ENCODE results near the gene HBD.

Gene HBD

DNA sequence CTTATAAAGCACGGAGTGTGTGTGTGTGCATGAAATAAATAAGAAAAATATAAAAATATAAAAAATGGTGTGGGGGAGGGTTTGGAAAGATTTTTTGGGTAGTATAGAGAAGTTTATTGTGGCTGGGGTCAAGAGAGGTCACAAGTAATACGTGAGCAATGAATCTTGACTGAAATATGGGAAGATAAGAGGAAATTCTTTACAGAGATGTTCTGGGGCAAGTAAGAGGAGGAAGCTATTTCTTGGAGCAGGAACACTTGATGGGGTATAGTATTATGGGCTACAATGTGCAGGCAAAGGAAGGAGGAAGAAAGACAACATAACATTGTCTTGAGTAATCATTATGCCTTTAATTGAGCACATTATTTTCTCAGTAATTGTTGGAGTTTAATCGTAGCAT lies 2.1 kb downstream of the HBD start:
- DNase-seq (ENCODE audit: low read depth): no peak

DNA sequence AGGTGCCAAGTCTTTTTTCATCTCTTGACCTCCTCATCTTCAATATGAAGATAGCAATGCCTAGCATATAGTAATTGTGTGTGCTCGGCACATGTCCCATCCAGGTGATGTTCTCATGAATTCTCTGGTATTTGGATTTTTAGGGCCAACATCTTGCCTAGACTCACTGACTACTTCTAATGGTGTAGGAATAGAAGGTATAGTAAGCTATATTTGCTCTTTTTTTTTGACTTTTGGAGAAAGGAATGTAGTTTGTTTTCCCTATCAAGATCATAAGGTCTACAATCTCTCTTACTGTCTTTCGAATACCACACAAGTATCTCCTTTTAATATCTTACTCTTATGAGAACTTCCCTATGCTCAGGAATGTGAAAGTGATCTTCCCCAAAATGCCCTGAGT lies 3.2 kb downstream of the HBD start:
- no peak for DNase-seq (ENCODE audit: low read depth)

DNA sequence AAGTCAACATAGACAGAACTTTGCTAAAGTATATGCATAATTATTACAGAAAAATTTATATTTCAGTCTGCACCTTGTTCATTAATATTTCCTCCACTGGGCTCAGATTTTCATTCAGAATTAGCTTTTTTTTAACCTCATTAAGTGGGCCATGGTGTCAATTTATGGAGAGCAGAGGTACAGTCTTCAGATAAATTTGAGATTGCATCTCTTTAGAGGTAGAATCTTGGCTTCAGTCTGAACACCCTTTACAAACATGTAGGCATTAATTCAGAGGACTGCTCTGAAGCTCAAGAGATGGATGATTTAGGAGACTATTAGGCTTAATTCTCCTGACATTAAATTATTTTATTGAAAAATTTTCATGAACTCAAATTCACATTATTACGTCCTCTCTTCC lies 4.0 kb downstream of the HBD start:
- DNase-seq (ENCODE audit: low read depth): no peak

DNA sequence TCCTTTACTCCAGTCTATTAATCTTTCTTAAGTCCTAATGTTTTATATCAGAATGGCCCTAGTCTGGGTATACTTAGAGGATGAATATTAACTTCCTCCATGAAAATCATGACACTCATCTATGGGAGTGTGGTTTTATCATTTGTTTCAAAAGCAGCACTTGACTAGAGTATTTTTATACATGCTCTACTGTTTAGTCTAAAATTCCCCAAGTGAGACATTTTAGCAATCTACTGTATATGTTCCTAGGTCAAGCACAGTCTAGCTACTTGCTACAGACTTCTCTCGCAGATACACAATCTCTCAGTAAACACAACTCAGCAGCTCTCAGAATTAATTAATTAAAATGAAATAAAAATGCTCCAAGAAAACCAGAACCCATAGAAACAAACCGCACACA lies 4.5 kb downstream of the HBD start:
- no peak for DNase-seq (ENCODE audit: low read depth)

DNA sequence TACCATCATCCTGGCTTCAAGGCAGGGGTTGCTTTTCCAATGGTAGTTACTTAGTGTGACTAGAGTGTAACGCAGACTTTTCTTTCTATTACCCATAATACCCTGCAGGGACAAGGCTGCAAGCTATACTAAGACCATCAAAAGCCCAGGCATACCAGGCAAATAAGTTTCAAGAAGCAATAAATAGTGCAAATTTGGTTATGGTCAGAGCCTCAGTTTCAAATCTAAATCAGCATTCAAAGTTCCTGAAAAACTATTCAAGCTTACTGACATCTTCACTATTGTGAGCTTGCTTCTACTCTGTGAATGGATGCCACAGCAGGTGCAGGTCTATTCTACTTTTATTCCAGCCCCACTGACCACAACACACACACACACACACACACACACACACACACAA lies 4.9 kb downstream of the HBD start:
- no peak for DNase-seq (ENCODE audit: low read depth)

DNA sequence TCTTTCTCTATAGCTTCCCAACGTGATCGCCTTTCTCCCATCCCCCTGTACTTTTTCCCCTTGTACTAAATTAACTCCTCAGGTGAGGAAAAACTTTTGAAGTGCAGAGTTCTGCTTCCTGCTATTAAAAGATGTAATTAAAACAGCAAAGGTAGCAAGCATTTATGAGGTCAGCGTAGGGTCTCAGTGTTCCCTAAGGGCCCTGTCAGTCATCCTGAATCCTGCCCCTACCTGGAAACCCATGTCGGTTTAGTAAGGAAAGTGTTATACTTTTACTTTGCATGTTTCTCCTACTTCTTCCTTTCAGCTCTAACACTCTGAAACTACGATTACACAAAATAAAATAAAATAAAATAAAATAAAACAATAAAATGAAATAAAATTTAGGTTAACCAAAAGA lies 6.2 kb downstream of the HBD start:
- no peak for DNase-seq (ENCODE audit: low read depth)

DNA sequence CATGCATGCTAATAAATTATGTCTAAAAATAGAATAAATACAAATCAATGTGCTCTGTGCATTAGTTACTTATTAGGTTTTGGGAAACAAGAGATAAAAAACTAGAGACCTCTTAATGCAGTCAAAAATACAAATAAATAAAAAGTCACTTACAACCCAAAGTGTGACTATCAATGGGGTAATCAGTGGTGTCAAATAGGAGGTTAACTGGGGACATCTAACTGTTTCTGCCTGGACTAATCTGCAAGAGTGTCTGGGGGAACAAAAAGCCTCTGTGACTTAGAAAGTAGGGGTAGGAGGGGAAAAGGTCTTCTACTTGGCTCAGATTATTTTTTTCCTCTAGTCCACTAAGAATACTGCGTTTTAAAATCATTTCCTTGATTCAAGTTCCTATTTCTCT lies 6.6 kb downstream of the HBD start:
- no peak for DNase-seq (ENCODE audit: low read depth)

DNA sequence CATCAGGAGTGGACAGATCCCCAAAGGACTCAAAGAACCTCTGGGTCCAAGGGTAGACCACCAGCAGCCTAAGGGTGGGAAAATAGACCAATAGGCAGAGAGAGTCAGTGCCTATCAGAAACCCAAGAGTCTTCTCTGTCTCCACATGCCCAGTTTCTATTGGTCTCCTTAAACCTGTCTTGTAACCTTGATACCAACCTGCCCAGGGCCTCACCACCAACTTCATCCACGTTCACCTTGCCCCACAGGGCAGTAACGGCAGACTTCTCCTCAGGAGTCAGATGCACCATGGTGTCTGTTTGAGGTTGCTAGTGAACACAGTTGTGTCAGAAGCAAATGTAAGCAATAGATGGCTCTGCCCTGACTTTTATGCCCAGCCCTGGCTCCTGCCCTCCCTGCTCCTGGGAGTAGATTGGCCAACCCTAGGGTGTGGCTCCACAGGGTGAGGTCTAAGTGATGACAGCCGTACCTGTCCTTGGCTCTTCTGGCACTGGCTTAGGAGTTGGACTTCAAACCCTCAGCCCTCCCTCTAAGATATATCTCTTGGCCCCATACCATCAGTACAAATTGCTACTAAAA lies 7.5 kb downstream of the HBD start, which contains the start of gene HBB:
Gene HBB (minus strand): TSS at position 340 of the 579 bp plus-strand sequence. CDS start 50 bp downstream, at position 290.
- DNase-seq (ENCODE audit: low read depth): no peak

DNA sequence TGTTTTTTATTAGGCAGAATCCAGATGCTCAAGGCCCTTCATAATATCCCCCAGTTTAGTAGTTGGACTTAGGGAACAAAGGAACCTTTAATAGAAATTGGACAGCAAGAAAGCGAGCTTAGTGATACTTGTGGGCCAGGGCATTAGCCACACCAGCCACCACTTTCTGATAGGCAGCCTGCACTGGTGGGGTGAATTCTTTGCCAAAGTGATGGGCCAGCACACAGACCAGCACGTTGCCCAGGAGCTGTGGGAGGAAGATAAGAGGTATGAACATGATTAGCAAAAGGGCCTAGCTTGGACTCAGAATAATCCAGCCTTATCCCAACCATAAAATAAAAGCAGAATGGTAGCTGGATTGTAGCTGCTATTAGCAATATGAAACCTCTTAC lies 8.8 kb downstream of the HBD start:
- DNase-seq (ENCODE audit: low read depth): no peak

DNA sequence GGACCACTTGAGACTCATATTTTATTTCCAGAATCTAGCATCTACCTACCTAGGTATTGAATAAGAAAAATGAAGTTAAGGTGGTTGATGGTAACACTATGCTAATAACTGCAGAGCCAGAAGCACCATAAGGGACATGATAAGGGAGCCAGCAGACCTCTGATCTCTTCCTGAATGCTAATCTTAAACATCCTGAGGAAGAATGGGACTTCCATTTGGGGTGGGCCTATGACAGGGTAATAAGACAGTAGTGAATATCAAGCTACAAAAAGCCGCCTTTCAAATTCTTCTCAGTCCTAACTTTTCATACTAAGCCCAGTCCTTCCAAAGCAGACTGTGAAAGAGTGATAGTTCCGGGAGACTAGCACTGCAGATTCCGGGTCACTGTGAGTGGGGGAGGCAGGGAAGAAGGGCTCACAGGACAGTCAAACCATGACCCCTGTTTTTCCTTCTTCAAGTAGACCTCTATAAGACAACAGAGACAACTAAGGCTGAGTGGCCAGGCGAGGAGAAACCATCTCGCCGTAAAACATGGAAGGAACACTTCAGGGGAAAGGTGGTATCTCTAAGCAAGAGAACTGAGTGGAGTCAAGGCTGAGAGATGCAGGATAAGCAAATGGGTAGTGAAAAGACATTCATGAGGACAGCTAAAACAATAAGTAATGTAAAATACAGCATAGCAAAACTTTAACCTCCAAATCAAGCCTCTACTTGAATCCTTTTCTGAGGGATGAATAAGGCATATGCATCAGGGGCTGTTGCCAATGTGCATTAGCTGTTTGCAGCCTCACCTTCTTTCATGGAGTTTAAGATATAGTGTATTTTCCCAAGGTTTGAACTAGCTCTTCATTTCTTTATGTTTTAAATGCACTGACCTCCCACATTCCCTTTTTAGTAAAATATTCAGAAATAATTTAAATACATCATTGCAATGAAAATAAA lies 9.5 kb downstream of the HBD start:
- DNase-seq (ENCODE audit: low read depth): no peak

DNA sequence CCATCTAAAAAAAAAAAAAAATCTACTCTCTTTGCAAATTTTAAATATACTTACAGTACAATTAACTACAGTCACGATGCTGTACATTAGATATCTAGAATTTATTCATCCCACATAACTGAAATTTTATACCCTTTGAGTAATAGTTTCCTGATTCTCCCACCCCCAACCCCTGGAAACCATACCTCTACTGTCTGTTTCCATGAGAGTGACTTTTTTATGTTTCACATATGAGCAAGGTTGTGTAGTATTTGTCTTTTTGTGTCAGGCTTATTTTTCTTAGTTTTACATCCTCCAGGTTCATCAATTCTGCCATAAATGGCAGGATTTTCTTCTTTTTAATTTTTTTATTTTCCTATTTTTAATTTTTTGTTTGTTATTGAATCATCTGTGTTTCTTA lies 10.6 kb downstream of the HBD start:
- DNase-seq (ENCODE audit: low read depth): no peak

DNA sequence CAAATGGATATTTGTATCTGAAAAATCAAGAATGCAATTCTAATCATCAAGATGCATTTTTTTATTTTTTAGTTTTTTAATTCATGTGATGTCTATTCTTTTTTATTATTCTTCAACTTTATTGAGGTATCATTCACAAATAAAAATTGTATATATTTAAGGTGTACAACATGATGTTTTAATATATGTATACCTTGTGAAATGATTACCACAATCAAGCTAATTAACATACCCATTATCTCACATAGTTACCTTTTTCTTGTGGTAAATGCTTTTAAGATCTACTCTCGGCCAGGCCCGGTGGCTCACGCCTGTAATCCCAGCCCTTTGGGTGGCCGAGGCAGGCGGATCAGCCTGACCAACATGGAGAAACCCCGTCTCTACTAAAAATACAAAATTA lies 11.1 kb downstream of the HBD start:
- DNase-seq (ENCODE audit: low read depth): no peak

DNA sequence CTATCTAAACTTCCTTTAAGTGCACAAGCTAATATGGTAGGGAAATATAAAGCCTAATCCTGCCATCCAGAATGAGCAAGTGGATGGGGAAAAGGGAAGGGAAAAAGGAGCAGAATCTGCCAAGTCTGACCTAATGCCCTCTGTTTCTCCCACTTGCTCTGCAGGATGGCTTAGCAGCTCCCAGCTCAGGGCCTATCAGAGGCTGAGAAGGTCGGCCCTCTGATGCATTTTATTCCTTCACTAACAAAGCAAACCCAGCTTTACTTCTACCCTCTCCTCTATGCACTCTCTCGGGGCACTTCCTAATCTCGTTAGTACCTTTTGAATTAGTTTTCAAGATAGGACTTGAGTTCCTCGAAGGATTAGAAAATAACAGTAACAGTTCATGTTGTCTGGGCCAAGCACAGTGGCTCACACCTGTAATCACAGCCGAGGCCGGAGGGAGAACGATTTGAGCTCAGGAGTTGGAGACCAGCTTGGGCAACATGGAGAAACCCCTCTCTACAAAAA lies 23.9 kb downstream of the HBD start:
- DNase-seq (ENCODE audit: low read depth): no peak

DNA sequence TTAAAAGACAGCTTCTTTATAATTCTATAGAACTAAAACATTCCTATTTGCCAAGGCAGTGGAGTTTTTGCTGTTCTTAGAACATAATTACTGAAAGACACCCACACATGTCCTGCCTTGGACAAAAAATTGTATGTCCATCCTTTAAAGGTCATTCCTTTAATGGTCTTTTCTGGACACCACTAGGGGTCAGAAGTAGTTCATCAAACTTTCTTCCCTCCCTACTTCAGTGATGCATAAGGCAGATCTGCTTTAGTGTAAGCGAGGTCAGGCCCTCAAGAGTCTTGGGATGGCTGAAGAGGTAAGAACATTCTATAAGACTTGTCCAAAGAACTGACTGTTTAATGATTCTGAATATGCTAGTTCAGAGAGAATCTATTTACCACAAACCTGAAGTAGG lies 29.5 kb downstream of the HBD start:
- peak; percentile 71 for DNase-seq (ENCODE audit: low read depth)

DNA sequence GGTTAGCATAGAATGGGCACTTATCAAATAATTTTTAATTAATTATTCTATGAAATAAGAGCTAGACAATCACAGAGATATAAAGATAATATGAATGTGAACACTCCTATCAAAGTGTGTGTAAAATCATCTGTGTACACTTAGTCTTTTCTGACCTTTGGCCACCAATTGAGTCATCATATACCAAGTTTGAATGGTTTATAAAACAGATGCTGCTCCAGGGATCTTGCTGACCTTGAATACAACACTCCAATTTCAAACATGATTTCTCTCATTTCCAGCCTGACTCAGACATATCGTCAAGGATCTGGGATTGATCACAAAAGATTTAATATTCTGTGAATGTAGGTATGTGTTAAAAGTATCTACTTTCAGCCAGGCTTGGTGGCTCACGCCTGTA lies 30.9 kb downstream of the HBD start:
- no peak for DNase-seq (ENCODE audit: low read depth)

DNA sequence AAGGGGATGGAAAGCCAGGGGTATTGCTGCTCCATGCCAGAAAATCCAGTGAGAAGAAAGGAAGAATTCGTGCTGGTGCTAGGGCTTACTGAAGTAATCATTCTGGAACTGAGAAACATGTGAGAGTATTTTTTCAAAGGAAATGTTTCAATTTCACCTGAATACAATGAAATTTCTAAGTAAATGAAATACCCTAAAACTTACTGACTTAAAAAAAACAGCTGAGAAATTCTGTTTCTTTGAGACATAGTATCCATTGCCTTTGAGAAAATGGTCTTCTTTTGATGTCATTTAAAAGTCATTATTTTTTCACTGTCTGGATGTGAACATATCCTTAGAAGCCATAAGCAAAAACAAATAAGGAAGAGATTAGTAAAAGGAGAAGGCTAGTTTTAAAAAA lies 33.7 kb downstream of the HBD start, which contains the start of gene OR51V1:
Gene OR51V1 (minus strand): TSS at position 101 of the 400 bp plus-strand sequence. CDS start 0 bp downstream, at position 101.
- no peak for DNase-seq (ENCODE audit: low read depth)

DNA sequence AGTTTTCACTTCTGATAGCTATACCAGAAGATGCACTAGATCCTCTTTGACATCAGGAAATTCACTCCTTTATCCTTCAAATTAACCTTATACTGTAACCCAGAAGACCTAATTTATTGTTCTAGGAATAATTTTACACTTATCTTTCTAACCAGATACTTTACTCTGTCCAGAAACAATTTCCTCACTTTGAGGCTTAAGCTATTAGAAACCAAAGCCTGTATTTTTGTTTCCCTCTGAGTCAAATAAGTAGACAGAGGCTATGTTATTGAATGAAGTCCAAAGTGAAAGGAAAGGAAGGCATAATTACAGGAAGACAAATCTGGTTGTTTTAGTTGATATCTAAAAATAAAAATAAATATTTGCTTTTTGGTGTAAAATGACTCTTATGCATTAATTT lies 36.0 kb downstream of the HBD start:
- DNase-seq (ENCODE audit: low read depth): no peak

DNA sequence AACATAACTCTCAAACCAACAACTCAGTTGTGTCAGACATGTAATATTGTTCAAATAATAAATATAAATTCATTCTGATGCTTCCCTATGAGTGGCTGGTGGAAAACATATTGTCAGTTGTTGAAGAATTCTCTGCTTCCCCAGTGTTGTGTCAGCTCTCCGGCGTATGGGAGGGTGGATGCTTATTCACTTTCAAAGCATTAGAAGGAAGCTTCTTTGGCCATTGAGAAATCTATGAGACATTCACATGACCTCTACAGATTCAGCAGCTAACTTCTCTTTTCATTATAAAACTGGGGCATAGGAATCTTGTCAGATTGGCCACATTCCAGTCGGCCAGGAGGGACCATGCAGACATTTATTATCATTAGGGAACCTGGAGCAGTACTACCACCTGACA lies 36.7 kb downstream of the HBD start:
- no peak for DNase-seq (ENCODE audit: low read depth)

DNA sequence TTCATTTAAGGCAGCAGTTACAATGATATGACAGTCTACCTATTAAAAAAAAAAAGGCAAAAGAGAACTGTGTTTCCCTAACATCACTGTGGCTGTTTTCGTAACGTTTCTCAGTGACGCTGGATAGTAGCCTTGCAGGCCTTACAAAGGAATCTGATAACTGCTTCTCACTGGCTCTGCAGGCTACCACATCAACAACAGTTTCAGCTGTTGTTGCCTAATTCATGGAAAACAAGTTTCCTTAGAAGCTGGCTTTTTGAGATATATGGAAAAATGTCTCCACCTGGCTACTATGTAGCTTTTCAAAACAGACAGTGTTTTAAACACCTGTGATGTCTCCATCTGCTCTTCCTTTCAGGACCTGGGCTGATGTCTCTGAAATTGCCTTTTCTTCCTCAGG lies 37.6 kb downstream of the HBD start:
- no peak for DNase-seq (ENCODE audit: low read depth)

DNA sequence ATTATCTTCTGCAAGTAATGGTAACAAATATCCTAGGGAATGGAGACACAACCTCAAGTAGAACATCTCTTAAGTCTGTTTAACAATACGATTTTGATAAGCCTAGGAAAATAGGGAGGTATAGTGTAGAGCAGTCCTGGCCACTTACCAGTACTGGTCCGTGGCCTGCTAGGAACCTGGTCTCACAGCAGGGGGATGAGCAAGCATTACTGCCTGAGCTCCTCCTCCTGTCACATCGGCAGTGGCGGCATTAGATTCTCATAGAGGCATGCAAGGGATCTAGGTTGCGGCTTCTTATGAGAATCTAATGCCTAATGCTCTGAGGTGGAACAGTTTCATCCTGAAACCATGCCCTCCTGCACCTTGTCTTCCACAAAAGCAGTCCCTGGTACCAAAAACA lies 38.2 kb downstream of the HBD start:
- no peak for DNase-seq (ENCODE audit: low read depth)

DNA sequence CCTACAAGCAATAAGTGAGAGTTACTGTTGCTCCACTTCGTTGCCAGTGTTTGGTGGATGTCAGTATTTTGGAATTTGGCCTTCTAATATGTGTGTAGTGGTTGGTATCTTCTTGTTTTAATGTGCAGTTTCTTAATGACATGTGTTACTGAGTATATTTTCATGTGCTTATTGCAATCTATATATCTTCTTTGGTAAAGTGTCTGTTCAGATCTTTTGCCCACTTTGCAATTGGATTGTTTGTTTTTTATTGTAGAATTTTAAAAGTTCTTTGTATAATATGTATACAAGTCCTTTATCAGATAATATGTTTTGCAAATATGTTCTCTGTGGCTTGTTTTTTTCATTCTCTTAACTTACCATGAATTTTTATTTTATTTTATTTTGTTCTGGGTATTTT lies 41.5 kb downstream of the HBD start:
- no peak for DNase-seq (ENCODE audit: low read depth)

DNA sequence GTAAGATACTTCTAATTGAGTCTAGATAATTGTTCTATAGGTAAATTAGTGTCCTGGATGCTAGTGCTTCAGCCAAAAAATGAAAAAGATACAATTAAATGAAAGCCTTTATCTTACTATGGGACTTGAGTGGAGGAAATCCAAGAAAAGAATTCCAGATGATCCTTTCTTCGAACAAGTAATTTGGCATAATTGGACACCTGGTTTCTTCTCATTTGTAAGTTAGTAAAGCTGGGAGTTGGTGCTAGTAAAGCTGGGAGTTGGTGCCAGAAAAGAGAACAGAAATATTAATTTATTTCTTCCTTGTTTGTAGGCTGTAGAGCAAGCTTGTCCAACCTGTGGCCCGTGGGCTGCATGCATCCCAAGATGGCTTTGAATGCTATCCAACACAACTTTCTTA lies 46.1 kb downstream of the HBD start:
- DNase-seq (ENCODE audit: low read depth): no peak

Data from HS-27A (cell line).